GM12872 (cell line): Measurements from ENCODE around the gene WDFY2.

ENCODE experiments used
- TF ChIP-seq, protein P1 (sequence below): IDR thresholded peaks from 3 replicates; pipeline ENCODE4 v1.5.1; 2011; ENCODE audit warnings: low read depth, mild to moderate bottlenecking, low read length, moderate library complexity; ENCODE audit not compliant: insufficient read depth

WDFY2 gene

DNA sequence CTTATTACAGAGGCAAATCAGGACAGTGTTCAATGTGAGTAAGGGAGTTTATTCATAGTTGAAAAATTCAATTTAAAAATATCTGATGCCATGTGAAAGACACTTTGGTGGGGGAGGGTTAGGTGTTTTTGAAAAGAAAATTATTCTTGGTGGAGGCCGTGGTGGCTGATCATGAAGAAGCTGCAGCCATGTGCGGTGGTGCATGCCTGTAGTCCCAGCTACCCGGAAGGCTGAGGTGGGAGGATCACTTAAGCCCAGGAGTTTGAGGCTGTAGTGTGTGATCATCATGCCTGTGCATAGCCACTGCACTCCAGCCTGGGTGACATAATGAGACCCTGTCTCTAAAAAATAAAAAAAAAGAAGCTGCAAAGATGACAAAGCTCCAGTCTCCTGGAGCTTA is 28.6 kb downstream of the WDFY2 start:
- TF ChIP-seq, protein P1, sequence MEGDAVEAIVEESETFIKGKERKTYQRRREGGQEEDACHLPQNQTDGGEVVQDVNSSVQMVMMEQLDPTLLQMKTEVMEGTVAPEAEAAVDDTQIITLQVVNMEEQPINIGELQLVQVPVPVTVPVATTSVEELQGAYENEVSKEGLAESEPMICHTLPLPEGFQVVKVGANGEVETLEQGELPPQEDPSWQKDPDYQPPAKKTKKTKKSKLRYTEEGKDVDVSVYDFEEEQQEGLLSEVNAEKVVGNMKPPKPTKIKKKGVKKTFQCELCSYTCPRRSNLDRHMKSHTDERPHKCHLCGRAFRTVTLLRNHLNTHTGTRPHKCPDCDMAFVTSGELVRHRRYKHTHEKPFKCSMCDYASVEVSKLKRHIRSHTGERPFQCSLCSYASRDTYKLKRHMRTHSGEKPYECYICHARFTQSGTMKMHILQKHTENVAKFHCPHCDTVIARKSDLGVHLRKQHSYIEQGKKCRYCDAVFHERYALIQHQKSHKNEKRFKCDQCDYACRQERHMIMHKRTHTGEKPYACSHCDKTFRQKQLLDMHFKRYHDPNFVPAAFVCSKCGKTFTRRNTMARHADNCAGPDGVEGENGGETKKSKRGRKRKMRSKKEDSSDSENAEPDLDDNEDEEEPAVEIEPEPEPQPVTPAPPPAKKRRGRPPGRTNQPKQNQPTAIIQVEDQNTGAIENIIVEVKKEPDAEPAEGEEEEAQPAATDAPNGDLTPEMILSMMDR: no peak

DNA sequence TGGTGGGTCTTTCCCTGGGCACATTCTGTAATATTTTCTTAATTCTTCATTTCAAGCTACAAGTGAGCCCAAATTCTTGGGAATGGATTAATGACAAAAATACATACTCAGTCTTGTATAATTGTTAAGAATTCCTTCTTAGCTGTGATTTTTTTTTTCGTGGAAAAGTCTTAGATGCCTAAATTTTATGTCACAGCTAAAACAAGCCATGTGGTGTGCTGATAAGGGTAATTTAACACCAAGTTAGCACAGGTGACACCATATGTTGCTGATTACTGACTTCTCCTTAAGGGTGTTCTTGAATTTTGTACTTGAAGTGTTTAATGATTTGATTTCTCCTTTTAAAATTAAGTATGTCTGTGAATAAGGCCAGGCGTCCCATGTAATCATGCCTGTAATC is 29.3 kb downstream of the WDFY2 start:
- TF ChIP-seq, protein P1: no peak

GRCh38 chr13:51614350-51614786 is 30.1 kb downstream of the WDFY2 start:
- TF ChIP-seq, protein P1: no peak

- TF ChIP-seq, protein P1: no peak
These were observed 34.4 kb downstream of the WDFY2 start for GRCh38 chr13:51618626-51619025.

DNA sequence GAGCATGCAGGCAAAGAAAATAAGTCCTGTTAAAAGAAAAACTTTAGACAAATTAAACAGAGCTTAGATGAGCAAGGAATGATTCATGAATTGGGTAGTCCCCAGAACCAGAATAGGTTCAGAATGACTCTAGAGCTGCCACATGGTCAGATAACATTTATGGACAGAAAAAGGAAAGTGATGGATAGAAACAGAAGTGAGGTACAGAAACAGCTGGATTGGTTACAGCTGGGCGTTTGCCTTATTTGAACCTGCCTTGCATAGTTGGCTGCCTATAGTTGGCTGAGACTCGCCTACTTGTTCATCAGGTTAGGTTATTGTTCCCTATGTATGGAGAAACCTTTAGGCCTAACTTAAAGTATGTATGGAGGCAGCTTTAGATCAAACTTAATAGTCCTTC is 35.4 kb downstream of the WDFY2 start:
- TF ChIP-seq, protein P1: no peak

DNA sequence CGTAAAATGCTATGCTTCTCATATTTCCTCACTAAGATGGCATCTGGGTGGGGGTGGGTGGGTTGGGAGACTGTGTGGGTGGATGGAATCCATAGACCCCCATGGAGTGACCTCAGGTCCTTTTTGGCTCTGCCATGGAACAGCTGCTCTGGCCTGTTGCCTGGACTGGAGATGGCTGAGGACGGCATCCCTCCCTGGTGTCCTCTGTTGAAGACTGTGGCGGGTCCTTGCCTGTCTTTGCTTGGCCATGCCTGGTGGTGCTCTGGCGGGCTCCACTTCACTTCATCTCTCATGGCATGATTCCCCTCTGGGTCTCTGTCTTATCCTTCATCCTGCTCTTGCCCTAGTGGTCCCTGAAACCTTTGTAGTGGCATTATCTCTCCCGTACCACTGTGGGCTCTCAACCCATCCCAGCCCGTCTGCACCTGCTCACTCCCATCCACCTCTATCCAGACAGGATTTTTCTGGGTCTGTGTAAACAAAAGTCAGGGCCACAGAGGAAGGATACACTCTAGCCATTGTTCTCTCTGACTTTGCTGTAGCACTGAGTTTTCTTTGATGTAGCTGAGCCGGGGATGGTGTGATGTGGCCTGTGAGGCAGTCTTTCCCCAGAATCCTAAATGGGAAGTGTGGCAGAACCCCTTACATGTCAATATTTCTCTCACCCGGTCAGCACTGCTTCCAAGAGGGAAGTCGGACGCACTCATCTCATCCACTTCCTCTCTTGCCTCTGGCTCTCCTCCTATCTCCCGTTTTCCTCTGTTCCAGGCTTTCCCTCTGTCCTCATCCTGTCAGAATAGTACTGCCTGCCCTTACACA is 36.1 kb downstream of the WDFY2 start:
- TF ChIP-seq, protein P1: no peak

DNA sequence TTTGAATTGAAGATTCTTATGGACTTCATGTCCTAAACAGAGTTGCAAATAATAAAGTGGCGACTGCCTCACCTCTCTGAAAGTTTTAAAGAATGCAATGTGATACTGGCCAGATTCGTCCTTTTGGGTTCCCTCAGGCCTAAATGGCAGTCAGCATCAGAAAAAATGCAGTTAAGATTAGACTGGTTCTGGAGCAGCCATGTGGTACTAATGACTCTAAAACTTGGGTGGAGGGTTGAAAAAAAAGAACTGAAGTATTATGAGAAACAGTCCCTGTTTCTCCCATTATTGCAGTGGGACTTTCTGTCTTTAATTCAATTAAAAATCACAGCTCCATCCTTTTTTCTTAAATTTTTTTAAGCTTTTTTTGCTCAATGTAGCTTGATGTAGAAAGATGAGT is 37.3 kb downstream of the WDFY2 start:
- TF ChIP-seq, protein P1: no peak

- TF ChIP-seq, protein P1: no peak
These were observed 39.2 kb downstream of the WDFY2 start for GRCh38 chr13:51623473-51623872.
